NCI-H2171 (cell line): ENCODE measurements around the gene LEFTY1.
A peak's percentile ranks its signal among the peaks of the same experiment; 100 is the strongest.
"Not testable (repeated sequence)": the region's sequence is repeated elsewhere in the genome, so short reads cannot be mapped to it uniquely, and the experiment has no call there.

Experiments used
- DNase-seq: peaks from one replicate; lab custom pipeline; 2025; lab: John Stamatoyannopoulos, UW

Gene LEFTY1

GRCh38 chr1:225888898-225889601 is at the start of gene LEFTY1:
Gene LEFTY1 (minus strand): TSS chr1:225889146. CDS start chr1:225889066, 80 bp downstream.
- no peak for DNase-seq

- no peak for DNase-seq
Measured at GRCh38 chr1:225937048-225937968, 48.4 kb upstream of the LEFTY1 start.

GRCh38 chr1:225936523-225936922 is 47.6 kb upstream of the LEFTY1 start:
- DNase-seq: no peak

- DNase-seq: not testable (repeated sequence)
Measured at GRCh38 chr1:225936086-225936485, 47.1 kb upstream of the LEFTY1 start.

GRCh38 chr1:225934711-225935110 is 45.8 kb upstream of the LEFTY1 start:
- DNase-seq: no peak

GRCh38 chr1:225933072-225933471 is 44.1 kb upstream of the LEFTY1 start:
- no peak for DNase-seq

- peak; percentile 62 for DNase-seq
Measured at GRCh38 chr1:225931270-225932136, 42.6 kb upstream of the LEFTY1 start.

GRCh38 chr1:225930566-225930965 is 41.6 kb upstream of the LEFTY1 start:
- DNase-seq: no peak

- not testable (repeated sequence) for DNase-seq
Measured at GRCh38 chr1:225929462-225929861, 40.5 kb upstream of the LEFTY1 start.

- no peak for DNase-seq
Measured at GRCh38 chr1:225928186-225929175, 39.5 kb upstream of the LEFTY1 start.

GRCh38 chr1:225926551-225927113 is 37.7 kb upstream of the LEFTY1 start:
- DNase-seq: no peak

- DNase-seq: peak; percentile 93
Measured at GRCh38 chr1:225923692-225924555, 35.0 kb upstream of the LEFTY1 start, which contains the start of gene PYCR2. Gene PYCR2 (minus strand): TSS chr1:225924250. CDS start chr1:225924110, 140 bp downstream.

- no peak for DNase-seq
Measured at GRCh38 chr1:225923381-225923691, 34.4 kb upstream of the LEFTY1 start.

GRCh38 chr1:225921734-225922709 is 33.1 kb upstream of the LEFTY1 start:
- DNase-seq: no peak

GRCh38 chr1:225919906-225920305 is 31.0 kb upstream of the LEFTY1 start:
- no peak for DNase-seq

GRCh38 chr1:225918280-225918679 is 29.3 kb upstream of the LEFTY1 start:
- DNase-seq: no peak

- no peak for DNase-seq
Measured at GRCh38 chr1:225917536-225917935, 28.6 kb upstream of the LEFTY1 start.

- DNase-seq: no peak
Measured at GRCh38 chr1:225917101-225917500, 28.2 kb upstream of the LEFTY1 start.
